Measurements from ENCODE around the gene CD74. TPM values are rescaled to one million over a fixed set of nuclear protein-coding genes. Genes with fewer than 3 reads are reported as not detected.

The CD74 gene
- total RNA-seq, 4 donors from 2014 or later: 397 to 1,386 (median 625) TPM

DNA sequence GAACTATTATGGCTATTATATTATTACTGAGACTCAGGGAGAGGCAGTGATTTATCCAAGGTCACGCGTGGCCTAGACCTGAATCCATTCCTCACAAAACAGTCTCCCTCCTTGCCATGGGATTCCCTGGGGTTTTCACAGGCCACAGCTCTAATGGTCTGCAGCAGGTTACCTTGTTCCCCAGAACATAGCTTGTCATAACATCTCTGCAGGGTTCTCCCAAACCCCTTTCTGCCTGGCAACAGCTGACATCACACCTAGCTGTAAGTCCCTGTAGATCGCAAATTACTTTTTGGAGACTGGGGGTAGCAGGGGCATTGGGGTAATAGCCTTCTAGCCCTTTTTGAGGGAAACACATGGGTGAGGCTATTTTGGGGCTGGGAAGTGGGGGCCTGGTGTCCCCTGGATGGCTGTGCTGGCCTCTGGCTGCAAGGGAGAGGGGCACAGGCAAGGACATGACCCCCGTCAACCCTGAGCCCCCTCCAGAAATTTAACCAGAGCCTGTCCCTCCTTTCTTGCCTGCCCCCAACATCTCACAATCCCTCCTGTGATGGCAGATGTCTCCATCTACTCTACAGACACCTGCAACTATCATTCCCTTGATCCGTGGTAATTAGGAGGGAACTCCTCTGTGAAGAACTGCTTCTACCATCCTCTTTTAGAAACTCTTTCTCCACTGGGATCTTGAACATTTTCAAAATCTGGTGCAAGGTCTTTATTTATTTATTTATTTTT, 1.3 kb downstream of the CD74 start:
- TF ChIP-seq, protein P1, sequence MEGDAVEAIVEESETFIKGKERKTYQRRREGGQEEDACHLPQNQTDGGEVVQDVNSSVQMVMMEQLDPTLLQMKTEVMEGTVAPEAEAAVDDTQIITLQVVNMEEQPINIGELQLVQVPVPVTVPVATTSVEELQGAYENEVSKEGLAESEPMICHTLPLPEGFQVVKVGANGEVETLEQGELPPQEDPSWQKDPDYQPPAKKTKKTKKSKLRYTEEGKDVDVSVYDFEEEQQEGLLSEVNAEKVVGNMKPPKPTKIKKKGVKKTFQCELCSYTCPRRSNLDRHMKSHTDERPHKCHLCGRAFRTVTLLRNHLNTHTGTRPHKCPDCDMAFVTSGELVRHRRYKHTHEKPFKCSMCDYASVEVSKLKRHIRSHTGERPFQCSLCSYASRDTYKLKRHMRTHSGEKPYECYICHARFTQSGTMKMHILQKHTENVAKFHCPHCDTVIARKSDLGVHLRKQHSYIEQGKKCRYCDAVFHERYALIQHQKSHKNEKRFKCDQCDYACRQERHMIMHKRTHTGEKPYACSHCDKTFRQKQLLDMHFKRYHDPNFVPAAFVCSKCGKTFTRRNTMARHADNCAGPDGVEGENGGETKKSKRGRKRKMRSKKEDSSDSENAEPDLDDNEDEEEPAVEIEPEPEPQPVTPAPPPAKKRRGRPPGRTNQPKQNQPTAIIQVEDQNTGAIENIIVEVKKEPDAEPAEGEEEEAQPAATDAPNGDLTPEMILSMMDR (IDR thresholded peaks at IDR 0.05; ENCODE audit: low read depth): no peak

DNA sequence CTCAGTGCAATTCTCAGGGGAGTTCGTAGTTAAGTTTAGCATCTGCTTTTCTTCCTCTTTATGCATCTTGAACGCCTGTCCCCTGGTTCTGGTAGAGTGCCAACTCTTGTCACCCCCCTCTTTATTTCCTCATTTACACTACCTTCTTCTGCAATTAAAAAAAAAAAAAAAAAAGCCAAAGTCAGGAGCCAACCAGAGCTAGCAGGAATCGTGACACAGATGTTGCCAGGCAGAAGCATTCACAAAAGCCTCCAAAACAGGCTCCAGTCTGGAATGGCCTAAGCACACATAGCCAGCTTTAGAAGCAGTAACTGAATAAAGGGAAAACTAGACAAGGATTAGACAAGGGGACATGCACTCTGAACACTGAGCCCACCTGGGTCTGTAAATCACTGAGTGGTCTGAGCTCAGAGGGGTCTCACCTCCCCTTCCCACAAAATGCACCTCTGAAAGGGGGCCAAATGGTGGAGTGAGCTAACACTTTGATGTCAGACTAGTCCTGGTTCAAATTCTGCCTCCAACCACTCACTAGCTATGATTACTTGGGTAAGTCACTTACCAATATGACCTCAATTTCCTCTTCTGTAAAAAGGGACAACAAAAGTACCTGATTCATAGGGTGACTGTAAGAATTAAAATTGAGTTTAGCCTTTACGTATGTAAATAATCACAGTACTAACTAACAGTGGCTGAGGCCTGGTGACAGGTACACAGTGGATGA, 2.0 kb downstream of the CD74 start:
- TF ChIP-seq, protein P1 (IDR thresholded peaks at IDR 0.05; ENCODE audit: low read depth): no peak

DNA sequence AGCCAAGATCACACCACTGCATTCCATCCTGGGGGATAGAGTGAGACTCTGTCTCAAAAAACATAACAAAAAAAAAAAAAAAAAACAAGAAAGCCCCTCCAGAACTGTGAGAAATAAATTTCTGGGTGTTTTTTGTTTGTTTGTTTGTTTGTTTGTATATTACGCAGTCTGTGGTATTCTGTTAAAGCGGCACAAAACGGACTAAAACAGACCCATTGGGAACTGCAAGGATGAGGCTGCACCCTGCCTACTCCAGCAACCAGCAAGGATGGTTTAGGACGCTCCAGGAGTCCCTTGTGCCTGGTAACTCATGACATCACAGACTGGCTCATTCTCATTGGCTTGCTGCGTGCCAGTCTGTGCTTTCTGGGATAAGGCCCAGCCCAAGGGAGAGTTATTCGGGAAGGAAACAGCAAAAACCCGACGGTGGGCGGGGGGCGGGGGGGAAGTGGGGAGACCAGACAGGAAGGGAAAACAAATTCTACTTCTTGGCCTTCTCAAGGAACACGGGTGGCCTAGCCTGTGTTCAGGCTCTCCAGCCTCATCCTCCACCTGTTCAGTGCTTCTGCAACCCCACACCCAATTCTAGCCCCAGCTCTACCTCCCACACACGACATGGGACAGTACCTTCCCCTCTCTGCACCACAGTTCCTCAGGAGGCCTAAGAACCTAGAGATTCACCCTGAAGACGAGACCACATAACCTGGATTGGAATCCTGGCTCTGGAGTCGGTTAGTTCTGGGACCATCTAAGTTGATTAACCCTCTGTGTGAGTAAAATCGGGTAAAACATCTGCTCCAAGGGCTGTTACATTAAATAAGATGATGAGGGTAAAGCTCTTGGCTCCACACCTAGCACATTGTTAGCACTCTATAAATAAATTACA, 2.8 kb downstream of the CD74 start:
- TF ChIP-seq, protein P1 (IDR thresholded peaks at IDR 0.05; ENCODE audit: low read depth): no peak

DNA sequence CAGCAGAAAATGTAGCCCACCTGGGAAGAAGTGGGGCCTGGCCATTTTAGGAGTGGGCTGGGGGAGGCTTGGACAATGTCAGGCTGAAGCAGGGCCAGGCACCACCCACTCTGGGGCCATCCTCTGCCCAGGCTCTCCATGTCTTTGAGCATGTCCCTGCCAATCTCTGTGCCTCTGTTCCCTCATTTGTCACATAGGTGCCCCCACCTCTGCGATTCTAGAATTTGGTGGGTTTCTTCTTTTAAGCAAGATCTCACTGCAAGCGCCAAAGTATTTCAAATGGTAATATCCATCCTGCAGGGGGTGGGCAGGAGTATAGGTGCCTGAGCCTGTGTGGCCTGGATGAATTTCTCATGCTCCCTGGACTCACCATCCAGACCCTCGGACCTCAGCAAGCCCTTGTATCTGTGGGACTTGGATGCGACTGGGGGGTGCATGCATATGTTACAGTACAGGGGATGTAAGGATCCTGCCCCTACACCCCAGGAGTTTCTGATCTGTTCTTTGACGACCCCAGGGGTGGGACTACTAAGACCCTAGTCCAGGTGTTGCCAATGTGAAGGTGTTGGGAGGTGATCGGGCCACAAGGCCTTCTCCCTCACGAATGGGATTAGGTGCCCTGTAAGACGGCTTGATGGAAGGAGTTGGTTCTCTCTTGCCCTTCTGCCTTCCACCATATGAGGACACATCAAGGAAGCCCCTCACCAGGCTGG, 4.3 kb downstream of the CD74 start:
- TF ChIP-seq, protein P1 (IDR thresholded peaks at IDR 0.05; ENCODE audit: low read depth): no peak

DNA sequence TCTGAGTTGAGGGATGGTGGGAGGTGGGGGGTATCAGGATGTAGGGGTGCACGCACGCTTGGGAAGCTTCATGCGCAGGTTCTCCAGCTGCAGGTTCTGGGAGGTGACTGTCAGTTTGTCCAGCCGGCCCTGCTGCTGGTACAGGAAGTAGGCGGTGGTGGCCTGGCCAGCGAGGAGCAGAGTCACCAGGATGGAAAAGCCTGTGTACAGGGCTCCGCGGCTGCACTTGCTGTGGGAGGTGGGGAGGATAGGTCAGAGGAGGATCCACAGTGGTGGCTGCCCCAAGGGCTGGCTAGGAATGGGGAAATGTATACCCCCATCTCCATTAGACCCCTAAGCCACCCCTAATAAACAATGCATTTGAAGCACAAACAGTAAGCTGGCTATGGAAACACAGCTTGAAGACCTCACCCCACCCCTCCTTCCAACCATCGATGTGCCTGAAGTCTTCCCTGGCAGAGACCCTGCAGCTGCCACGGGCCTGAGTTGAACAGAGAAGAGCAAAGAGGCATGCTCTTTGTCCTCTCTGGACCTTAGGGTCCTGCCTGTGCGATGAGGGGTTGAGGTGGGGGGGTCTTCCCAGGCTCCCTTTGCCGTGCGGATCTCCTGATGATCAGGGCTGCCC, 5.5 kb downstream of the CD74 start:
- TF ChIP-seq, protein P1 (IDR thresholded peaks at IDR 0.05; ENCODE audit: low read depth): no peak

DNA sequence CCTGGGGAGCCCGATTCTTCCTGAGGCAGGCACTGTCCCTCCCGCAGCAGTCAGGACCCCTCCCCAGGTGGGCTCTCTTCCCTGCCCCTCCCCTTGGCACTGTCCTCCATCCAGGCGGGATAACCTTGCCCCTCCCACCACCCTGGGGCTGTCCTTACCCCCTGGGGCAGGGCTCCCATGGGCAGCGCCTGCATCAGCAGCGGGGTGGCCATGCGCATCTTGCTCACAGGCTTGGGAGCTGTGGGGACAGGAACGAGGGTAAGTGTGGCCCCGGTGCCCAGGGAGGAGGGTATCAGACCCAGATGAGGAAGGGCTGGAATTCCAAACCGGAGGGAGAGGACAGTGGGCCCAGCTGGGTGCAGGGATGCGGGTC, 6.0 kb downstream of the CD74 start:
- TF ChIP-seq, protein P1 (IDR thresholded peaks at IDR 0.05; ENCODE audit: low read depth): no peak

Measured in subcutaneous adipose tissue (tissue), 4 donors.